ENCODE data around the gene ZCCHC3. TPM values are rescaled to one million over a fixed set of nuclear protein-coding genes. Genes with fewer than 3 reads are reported as not detected.

Gene ZCCHC3, protein sequence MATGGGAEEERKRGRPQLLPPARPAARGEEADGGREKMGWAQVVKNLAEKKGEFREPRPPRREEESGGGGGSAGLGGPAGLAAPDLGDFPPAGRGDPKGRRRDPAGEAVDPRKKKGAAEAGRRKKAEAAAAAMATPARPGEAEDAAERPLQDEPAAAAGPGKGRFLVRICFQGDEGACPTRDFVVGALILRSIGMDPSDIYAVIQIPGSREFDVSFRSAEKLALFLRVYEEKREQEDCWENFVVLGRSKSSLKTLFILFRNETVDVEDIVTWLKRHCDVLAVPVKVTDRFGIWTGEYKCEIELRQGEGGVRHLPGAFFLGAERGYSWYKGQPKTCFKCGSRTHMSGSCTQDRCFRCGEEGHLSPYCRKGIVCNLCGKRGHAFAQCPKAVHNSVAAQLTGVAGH
- total RNA-seq (2022; extraction: Qiagen RNA extraction; ENCODE audit: low read depth), result 18.7 to 23.4 TPM (median 21.2 TPM) in 5 replicates

DNA sequence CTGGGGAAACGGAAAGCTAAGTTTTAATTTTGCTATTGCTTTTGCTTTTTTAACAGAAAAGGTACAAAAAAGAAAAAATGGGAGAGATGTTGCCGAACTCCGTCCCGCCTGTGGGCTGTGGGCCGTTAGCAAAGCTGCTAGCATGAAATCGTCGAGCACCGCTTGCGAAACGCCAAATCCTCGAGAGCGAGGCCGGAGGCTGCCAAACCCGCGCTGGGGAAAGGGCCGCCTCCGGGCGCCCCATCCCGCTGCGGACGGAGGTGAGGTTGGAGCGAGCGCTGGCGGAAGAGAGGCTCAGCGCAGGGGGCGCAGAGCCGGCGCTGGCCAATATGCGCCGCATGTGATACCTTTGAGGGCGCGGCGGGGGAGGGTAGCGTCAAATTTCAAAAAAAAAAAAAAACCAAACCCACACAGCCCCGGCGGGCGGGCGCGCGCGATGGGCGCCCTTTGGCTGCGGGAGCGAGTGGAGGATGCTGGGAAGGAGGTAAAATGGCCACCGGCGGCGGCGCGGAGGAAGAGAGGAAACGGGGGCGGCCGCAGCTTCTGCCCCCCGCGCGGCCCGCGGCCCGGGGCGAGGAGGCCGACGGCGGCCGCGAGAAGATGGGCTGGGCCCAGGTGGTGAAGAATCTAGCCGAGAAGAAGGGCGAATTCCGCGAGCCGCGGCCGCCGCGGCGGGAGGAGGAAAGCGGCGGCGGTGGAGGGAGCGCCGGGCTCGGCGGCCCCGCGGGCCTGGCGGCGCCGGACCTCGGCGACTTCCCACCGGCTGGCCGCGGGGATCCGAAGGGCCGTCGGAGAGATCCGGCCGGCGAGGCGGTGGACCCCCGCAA, at the start of gene ZCCHC3:
ZCCHC3 (plus strand) TSS at position 473 of the 827 bp plus-strand sequence; CDS start at position 490, 17 bp downstream.

DNA sequence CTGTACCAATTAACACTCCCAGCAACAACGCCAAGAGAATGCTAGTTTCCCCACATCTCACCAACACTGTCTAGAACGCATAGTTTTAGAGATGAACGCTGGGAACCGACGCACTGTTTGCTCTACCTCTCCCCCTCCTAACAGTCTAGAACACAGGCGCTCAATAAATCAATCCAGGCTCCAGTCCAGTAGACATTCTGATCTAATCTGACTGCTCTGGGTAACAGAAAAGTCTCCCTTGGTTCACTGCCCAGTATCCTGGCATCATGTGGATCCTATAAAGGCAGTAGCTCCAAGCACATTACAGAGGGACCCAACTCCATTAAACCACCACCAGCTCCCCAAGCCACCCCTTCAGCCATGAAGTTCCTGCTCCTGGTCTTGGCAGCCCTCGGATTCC, 40.0 kb upstream of the ZCCHC3 start, which contains the start of gene DEFB132:
DEFB132 (plus strand) TSS at position 306 of the 400 bp plus-strand sequence; CDS start at position 361, 55 bp downstream.

DNA sequence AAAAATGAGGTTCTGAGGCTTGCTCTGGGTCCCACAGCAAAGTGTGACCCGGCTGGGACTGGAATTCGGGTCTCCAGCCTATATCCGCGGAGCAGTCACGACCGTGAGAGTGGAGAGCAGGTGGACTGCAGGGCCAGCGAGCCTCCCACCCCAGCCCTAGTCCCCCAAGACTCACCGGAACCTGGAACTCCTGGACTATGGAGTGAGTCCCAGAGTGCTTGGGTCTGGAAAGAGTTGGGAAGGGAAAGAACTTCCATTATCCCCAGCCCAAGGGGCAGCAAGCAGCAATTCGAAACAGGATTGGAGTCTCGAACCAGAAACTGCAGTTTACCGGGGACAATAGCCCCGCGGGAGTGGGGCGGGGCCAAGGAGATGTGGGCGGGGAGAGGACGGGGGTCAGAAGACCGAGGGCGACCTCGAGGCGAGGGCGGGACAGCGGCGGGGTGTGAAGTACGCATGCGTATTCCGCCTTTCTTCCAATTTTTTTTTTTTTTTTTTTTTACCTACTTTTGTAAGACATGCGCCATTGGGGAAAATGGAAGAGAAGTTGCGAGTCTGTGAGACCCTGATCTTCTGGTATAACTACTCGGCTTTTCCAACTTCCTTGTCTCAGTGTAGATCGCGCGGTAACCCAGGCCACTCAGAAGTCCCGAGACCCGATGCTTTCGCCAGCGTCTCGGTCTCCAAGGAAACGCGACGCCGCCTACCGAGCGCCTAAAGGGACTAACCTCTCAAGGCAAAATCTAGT, 7.1 kb upstream of the ZCCHC3 start, which contains the start of gene C20orf96:
C20orf96 (minus strand) TSS at position 667 of the 748 bp plus-strand sequence; CDS start at position 527, 140 bp downstream.

DNA sequence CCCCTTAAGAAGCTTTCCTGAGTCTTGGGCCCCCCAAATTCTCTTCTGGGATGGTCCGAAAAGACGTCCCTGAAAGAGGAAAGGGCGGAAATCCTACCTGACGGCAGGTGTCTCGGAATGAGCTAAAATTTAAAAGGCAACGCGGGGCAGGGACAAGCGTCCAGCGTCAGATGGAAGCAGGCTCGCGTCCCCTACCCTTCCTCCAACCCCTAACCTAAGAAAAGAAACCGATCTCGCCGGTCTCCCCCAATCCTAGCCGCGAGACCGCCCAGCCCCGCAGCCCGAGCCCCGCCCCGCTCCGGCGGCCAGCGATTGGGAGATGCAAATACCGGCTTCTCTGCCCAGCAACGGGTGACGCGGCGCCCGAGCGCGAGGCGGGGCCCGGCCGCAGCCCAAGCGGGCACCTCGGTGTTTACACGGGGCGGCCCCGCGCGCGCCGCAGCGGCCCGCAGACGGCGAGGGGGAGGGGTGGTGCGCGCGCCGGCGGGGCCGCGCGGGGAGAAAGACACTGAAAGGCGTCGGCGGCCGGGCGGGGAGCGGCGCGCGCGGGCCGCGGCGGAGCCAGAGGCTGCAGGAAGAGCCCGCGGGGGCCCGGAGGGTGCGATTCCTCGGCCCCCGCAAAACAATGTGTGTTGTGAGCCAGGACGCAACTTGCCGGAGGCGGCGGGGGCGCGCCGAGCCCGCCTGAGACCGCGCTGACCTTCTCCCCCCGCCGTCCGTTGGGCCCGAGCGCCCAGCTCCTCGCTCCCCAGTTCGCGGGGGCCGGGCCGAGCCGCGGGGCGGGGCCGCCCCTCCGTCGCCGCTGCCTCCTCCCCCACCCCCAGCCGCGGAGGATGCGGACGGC, 27.9 kb downstream of the ZCCHC3 start, which contains the start of gene SOX12:
SOX12 (plus strand) TSS at position 508 of the 844 bp plus-strand sequence. CDS start 373 bp downstream, outside the sequence.

DNA sequence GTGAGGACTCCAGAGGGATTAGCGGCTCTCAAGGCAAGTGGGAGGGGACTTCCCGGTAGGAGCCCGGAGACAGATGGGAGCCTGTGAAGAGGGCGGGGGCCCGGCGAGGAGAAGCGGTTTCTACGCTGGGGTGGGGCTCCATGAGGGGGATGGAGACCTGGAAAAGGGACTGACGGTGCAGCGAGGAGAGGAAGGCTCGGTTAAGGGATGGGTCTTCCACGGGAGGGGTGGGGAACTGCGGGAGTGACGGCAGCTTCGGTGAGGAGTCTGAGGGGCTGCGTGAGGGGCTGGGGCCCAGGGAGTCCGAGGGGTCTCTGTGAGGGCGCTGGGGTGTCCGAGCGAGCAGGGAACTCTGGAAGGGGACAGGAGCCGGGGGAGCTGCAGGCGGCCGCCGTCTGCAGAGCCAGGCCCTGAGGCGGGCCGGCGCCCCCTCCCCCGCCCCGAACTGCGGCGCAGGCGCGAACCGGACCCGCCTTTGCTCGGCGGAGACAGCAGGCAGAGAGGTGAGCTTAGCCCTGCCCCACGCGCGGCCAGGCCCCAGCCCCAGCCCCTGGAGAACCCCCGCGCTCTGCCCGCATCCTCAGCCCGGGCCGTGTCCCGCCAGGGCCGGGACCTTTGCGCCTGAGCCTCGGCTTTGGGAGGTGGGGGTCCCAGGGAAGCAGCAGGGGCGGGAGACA, 49.4 kb downstream of the ZCCHC3 start, which contains the start of gene NRSN2:
NRSN2 (plus strand) TSS at position 472 of the 677 bp plus-strand sequence. CDS start 2,533 bp downstream, outside the sequence.

Other genes with a start within 250 kb of the ZCCHC3 start
- gene DEFB125, start 209.9 kb upstream of the ZCCHC3 start, total RNA-seq (2022; extraction: Qiagen RNA extraction; ENCODE audit: low read depth), result not detected in 5 replicates
- gene DEFB126, start 155.0 kb upstream of the ZCCHC3 start, total RNA-seq (2022; extraction: Qiagen RNA extraction; ENCODE audit: low read depth), result not detected in 5 replicates
- not detected in 5 replicates for gene DEFB127, start 140.1 kb upstream of the ZCCHC3 start, total RNA-seq (2022; extraction: Qiagen RNA extraction; ENCODE audit: low read depth)
- not detected in 5 replicates for gene DEFB128, start 107.9 kb upstream of the ZCCHC3 start, total RNA-seq (2022; extraction: Qiagen RNA extraction; ENCODE audit: low read depth)
- gene DEFB129, start 70.3 kb upstream of the ZCCHC3 start, total RNA-seq (2022; extraction: Qiagen RNA extraction; ENCODE audit: low read depth), result not detected in 5 replicates
- gene DEFB132, start 39.8 kb upstream of the ZCCHC3 start, total RNA-seq (2022; extraction: Qiagen RNA extraction; ENCODE audit: low read depth), result not detected in 5 replicates
- 9.4 to 11.3 TPM (median 11.1 TPM) in 5 replicates for gene C20orf96, start 6.8 kb upstream of the ZCCHC3 start, total RNA-seq (2022; extraction: Qiagen RNA extraction; ENCODE audit: low read depth)
- 20.0 to 29.3 TPM (median 24.2 TPM) in 5 replicates for gene SOX12, start 28.0 kb downstream of the ZCCHC3 start, total RNA-seq (2022; extraction: Qiagen RNA extraction; ENCODE audit: low read depth)
- 55.9 to 68.2 TPM (median 59.5 TPM) in 5 replicates for gene NRSN2, start 49.5 kb downstream of the ZCCHC3 start, total RNA-seq (2022; extraction: Qiagen RNA extraction; ENCODE audit: low read depth)
- 39.8 to 57.3 TPM (median 47.1 TPM) in 5 replicates for gene TRIB3, start 83.2 kb downstream of the ZCCHC3 start, total RNA-seq (2022; extraction: Qiagen RNA extraction; ENCODE audit: low read depth)
- 109 to 151 TPM (median 138 TPM) in 5 replicates for gene RBCK1, start 110.7 kb downstream of the ZCCHC3 start, total RNA-seq (2022; extraction: Qiagen RNA extraction; ENCODE audit: low read depth)
- 33.0 to 37.6 TPM (median 37.2 TPM) in 5 replicates for gene TBC1D20, start 165.0 kb downstream of the ZCCHC3 start, total RNA-seq (2022; extraction: Qiagen RNA extraction; ENCODE audit: low read depth)
- 150 to 175 TPM (median 165 TPM) in 5 replicates for gene CSNK2A1, start 246.2 kb downstream of the ZCCHC3 start, total RNA-seq (2022; extraction: Qiagen RNA extraction; ENCODE audit: low read depth)